NCI-H2171 (cell line): ENCODE data around the gene ADRA2B.
"Not testable (repeated sequence)": the region's sequence is repeated elsewhere in the genome, so short reads cannot be mapped to it uniquely, and the experiment has no call there.

Source experiments
- DNase-seq: peaks from one replicate; lab custom pipeline; 2025; lab: John Stamatoyannopoulos, UW

ADRA2B gene

GRCh38 chr2:96067098-96067660 lies 49.2 kb downstream of the ADRA2B start:
- not testable (repeated sequence) for DNase-seq

GRCh38 chr2:96066511-96066910 lies 49.9 kb downstream of the ADRA2B start:
- DNase-seq = not testable (repeated sequence)

GRCh38 chr2:96065954-96066353 lies 50.4 kb downstream of the ADRA2B start:
- DNase-seq = not testable (repeated sequence)

GRCh38 chr2:96065381-96065930 lies 50.9 kb downstream of the ADRA2B start:
- DNase-seq = no peak

- DNase-seq = not testable (repeated sequence)
These were observed 51.6 kb downstream of the ADRA2B start for GRCh38 chr2:96064760-96065159.

GRCh38 chr2:96064047-96064675 lies 52.2 kb downstream of the ADRA2B start:
- DNase-seq = not testable (repeated sequence)

GRCh38 chr2:96063116-96063899 lies 53.1 kb downstream of the ADRA2B start:
- DNase-seq = not testable (repeated sequence)
